Keratinocyte (primary cell): ENCODE data around the gene RNF149. TPM values are rescaled to one million over a fixed set of nuclear protein-coding genes. Genes with fewer than 3 reads are reported as not detected.

Source experiments
- DNase-seq: peaks from one replicate; pipeline ENCODE4 v3.0.0-alpha.2; 2011; ENCODE audit warnings: low read depth, missing footprints, low spot score
- FAIRE-seq: peaks from 2 replicates; lab custom pipeline; 2011; peaks lifted over from hg19 to GRCh38; lab: Jason Lieb, UNC
- H2AFZ ChIP-seq: 2 replicates; pipeline ENCODE4 v1.6.0; 2012; ENCODE audit warnings: low read length, control low read depth, inconsistent platforms; ENCODE audit not compliant: control insufficient read depth
- H3K27ac ChIP-seq: 2 replicates; pipeline ENCODE4 v1.5.1; 2011; ENCODE audit warnings: low read length; ENCODE audit not compliant: control insufficient read depth, insufficient read depth
- H3K27me3 ChIP-seq: 3 replicates; pipeline ENCODE4 v1.6.0; 2011; ENCODE audit warnings: low read length; ENCODE audit not compliant: control insufficient read depth, insufficient read depth; ENCODE audit errors: extremely low read depth
- H3K36me3 ChIP-seq, 2 experiments: 2 replicates in 1 of 2; 3 replicates in 1 of 2; pipeline ENCODE4 v1.5.1; 2011; ENCODE audit warnings: low read length in 2 of 2, mild to moderate bottlenecking in 1 of 2; ENCODE audit not compliant: control insufficient read depth in 2 of 2, insufficient read depth in 2 of 2; ENCODE audit errors: extremely low read depth in 1 of 2
- H3K4me1 ChIP-seq: 3 replicates; pipeline ENCODE4 v1.5.1; 2011; ENCODE audit warnings: low read length; ENCODE audit not compliant: control insufficient read depth, insufficient read depth; ENCODE audit errors: extremely low read depth
- H3K4me2 ChIP-seq: 3 replicates; pipeline ENCODE4 v1.6.0; 2011; ENCODE audit warnings: low read depth, low read length; ENCODE audit not compliant: control insufficient read depth, insufficient read depth; ENCODE audit errors: extremely low read depth
- H3K4me3 ChIP-seq, 3 experiments: fragments of 200-600 bp in 1 of 3; sonication (generic) in 1 of 3; 2 replicates in 2 of 3; 3 replicates in 1 of 3; pipeline ENCODE4 v1.5.1; 2011 to 2016; ENCODE audit warnings: low read length in 3 of 3, mild to moderate bottlenecking in 3 of 3, control low read depth in 2 of 3, inconsistent platforms in 1 of 3, low read depth in 1 of 3, mixed read lengths in 1 of 3, mixed run types in 1 of 3, moderate library complexity in 1 of 3; ENCODE audit not compliant: control insufficient read depth in 2 of 3, insufficient read depth in 2 of 3; ENCODE audit errors: extremely low read depth in 1 of 3
- H3K79me2 ChIP-seq: 2 replicates; pipeline ENCODE4 v1.6.0; 2012; ENCODE audit warnings: low read length; ENCODE audit not compliant: control insufficient read depth, insufficient read depth
- H3K9ac ChIP-seq: 3 replicates; pipeline ENCODE4 v1.6.0; 2011; ENCODE audit warnings: low read length; ENCODE audit not compliant: control insufficient read depth, insufficient read depth; ENCODE audit errors: extremely low read depth
- H3K9me1 ChIP-seq: 3 replicates; pipeline ENCODE4 v1.6.0; 2011; ENCODE audit warnings: low read length; ENCODE audit not compliant: control insufficient read depth, insufficient read depth; ENCODE audit errors: extremely low read depth
- H3K9me3 ChIP-seq: 2 replicates; pipeline ENCODE4 v1.5.1; 2012; ENCODE audit warnings: low read depth, low read length; ENCODE audit not compliant: control insufficient read depth
- H4K20me1 ChIP-seq: 3 replicates; pipeline ENCODE4 v1.6.0; 2011; ENCODE audit warnings: low read length; ENCODE audit not compliant: control insufficient read depth, insufficient read depth; ENCODE audit errors: extremely low read depth
- EZH2 ChIP-seq: IDR thresholded peaks from one replicate; pipeline ENCODE4 v1.6.1; 2012; ENCODE audit warnings: inconsistent platforms, mild to moderate bottlenecking, low read length, moderate library complexity
- dilution Hi-C: fragments of 300-500 bp; cut with MboI; formaldehyde crosslinking; loops from one replicate; pipeline ENCODE4 v1.7.0; 2020; ENCODE audit warnings: low sequenced_read_pairs; ENCODE audit not compliant: extremely low pct_ligation_motif_present
- polyA plus RNA-seq, 5 experiments: library from polyadenylated mRNA; depleted of rRNA in 3 of 5; stranded (reverse) in 3 of 5; stranded (forward) in 1 of 5; unstranded in 1 of 5; fragments of >200 nt; gene quantifications; 1 replicate in 1 of 5; 2 replicates in 3 of 5; 3 replicates in 1 of 5; pipeline versions ENCODE4 v1.2.1 to v1.2.3, GENCODE V29; 2011 to 2012; ENCODE audit warnings: missing spikeins in 2 of 5, low read depth in 1 of 5, low replicate concordance in 1 of 5
- TF ChIP-seq, protein P1 (sequence below), 3 experiments: IDR thresholded peaks in 1 of 3; conservative IDR thresholded peaks in 1 of 3; optimal IDR thresholded peaks in 1 of 3; 2 replicates in 2 of 3; 3 replicates in 1 of 3; pipeline versions ENCODE3 to v1.5.1; 2011; ENCODE audit warnings: low read length in 3 of 3, mild to moderate bottlenecking in 3 of 3, moderate library complexity in 2 of 3, control low read depth in 1 of 3, inconsistent platforms in 1 of 3; ENCODE audit not compliant: insufficient read depth in 2 of 3; ENCODE audit errors: extremely low read depth in 1 of 3

The RNF149 gene
- polyA plus RNA-seq, 1 donor (not counting 4 experiments of a cell fraction or from before 2014, with no cell fraction given): 68.0 TPM

DNA sequence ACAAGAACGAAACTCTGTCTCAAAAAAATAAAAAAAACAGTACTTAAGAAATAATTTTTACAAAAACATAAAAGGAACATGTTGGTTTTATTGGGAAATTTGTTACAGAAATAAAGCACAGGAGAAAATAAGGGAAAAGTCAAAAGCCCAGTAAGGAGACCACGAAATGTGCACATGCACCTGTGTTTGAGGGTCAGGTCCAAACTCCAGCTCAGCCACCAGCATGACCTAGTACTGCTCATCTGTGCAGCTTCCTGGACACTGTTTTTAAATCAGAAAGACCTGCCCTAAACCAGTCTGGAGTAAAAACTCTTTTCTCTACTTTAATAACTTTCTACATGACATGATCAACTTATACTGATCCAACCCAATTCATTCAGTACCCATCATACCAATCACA, 21.2 kb downstream of the RNF149 start:
- H3K36me3 ChIP-seq: peaks cover 20 to 38% of the 10 kb centered on the region in 2 experiments
- H3K4me2 ChIP-seq: no peak overlapping the region
- H3K27ac ChIP-seq: no peak overlapping the region
- H3K79me2 ChIP-seq: peaks cover 22% of the 10 kb centered on the region
- no peak overlapping the region for H3K4me3 ChIP-seq
- no peaks in the 10 kb centered on the region for H3K27me3 ChIP-seq
- TF ChIP-seq, protein P1, sequence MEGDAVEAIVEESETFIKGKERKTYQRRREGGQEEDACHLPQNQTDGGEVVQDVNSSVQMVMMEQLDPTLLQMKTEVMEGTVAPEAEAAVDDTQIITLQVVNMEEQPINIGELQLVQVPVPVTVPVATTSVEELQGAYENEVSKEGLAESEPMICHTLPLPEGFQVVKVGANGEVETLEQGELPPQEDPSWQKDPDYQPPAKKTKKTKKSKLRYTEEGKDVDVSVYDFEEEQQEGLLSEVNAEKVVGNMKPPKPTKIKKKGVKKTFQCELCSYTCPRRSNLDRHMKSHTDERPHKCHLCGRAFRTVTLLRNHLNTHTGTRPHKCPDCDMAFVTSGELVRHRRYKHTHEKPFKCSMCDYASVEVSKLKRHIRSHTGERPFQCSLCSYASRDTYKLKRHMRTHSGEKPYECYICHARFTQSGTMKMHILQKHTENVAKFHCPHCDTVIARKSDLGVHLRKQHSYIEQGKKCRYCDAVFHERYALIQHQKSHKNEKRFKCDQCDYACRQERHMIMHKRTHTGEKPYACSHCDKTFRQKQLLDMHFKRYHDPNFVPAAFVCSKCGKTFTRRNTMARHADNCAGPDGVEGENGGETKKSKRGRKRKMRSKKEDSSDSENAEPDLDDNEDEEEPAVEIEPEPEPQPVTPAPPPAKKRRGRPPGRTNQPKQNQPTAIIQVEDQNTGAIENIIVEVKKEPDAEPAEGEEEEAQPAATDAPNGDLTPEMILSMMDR (optimal IDR thresholded peaks at IDR 0.05 in 1 of 3, IDR thresholded peaks at IDR 0.05 in 1 of 3, conservative IDR thresholded peaks at IDR 0.05 in 1 of 3; ENCODE audit: extremely low read depth in 1 of 3, insufficient read depth in 2 of 3, low read length in 3 of 3): no peak
- no peak for TF ChIP-seq EZH2
- FAIRE-seq (no peak), DNase-seq (no peak)
- H4K20me1 ChIP-seq: no peaks in the 10 kb centered on the region
- H3K9me1 ChIP-seq: no peaks in the 10 kb centered on the region
- no peaks in the 10 kb centered on the region for H3K4me1 ChIP-seq
- dilution Hi-C loops: no loop called here
- no peaks in the 10 kb centered on the region for H3K9me3 ChIP-seq
- no peak overlapping the region for H2AFZ ChIP-seq
- H3K9ac ChIP-seq: no peak overlapping the region

DNA sequence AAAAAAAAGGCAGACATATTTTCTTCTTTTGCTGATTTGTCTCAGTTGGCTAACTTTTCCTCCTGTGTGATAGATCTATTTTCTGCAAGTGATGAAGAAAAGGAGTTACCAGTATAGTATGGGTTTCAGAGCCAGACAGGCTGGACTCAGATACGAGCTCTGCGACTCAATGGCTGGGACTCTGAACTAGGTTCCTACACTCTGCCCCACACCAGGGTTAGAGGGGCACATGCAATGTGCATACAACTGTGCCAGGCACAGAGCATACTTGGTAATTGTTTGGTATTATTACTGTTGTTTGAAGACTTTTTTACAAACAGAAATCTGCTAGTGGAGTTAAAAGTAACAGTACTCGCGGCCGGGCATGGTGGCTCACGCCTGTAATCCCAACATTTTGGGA, 21.8 kb downstream of the RNF149 start:
- FAIRE-seq (no peak), DNase-seq (no peak)
- Histone ChIP-seq H3K9me1 (no peaks in the 10 kb centered on the region), H3K79me2 (peaks cover 17% of the 10 kb centered on the region), H3K27me3 (no peaks in the 10 kb centered on the region), H3K27ac (no peak overlapping the region), H3K9ac (no peak overlapping the region), H3K9me3 (no peaks in the 10 kb centered on the region), H2AFZ (no peak overlapping the region), H3K4me1 (no peaks in the 10 kb centered on the region), H3K4me3 (no peak overlapping the region), H3K4me2 (no peak overlapping the region), H3K36me3 (peaks cover 24 to 42% of the 10 kb centered on the region in 2 experiments), H4K20me1 (no peaks in the 10 kb centered on the region)
- TF ChIP-seq EZH2: no peak
- TF ChIP-seq, protein P1 (optimal IDR thresholded peaks at IDR 0.05 in 1 of 3, IDR thresholded peaks at IDR 0.05 in 1 of 3, conservative IDR thresholded peaks at IDR 0.05 in 1 of 3; ENCODE audit: extremely low read depth in 1 of 3, insufficient read depth in 2 of 3, low read length in 3 of 3): no peak
- dilution Hi-C loops: no loop called here
